ENCODE measurements around the gene ERC1.

Gene ERC1

DNA sequence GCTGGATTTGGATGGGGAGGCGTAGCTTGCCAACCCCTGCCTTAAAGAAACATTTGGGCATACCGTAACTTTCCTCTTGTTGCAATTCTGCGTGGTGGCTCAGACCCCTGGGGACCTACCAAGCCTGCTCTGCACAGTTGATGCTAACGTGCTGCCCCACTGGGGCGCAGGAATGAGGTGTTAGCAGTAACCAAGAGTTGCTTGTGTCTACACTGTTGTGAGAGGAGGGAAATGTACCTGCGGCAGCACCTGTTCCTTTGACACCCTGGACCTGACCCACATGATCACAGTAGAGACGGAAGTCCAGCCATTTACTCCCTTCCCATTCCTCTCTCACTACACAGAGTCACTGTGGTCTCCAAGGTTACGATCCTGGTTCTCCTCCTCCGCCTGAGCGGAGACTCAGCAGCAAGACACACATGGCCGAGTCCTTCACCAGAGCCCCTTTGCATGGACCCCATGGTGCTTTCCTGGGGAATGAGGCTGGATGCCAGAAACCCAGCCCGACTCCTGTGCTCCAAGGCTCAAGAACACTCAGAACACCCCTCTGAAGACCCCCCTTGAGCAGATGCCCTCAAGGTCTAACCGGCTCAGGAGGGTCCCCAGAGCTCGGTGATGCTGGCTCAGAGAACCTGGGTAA is 518.5 kb downstream of the ERC1 start:
- DNase-seq (ENCODE audit: low read depth, low spot score): no peak

DNA sequence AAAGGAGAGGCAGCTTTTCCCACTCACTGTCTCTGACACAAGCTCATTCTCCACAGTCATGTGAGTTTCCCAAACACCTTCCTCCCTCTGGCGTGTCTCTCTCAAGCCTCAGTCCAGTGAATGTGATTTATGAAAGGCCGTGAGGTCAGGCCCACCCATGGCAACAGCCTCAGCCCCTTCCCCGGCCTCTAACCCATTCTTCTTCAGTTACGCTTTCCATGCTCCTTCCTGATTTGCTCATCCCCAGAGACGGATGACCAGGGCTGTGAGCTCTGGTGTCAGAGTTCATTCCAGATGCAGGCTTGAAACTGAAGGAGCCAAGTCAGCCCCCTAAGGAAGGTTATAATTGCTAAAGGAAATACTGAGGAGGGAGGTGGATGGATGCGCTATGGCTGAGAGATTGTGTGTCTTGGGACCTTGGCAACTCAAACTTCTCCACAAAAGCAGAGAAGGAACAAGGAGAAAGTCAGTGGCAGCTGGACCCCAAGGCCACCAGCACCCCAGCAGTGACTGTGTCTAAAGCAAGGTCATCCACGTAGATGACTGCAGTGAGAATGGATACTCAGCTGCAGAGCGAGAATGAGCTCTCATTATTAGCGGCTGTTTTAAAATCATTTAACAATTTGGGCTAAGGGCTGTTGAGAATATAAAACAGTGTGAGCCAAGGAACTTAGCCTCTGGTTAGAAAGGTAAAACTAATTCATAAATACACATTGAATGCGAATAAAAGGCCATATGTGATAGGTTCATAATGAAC is 519.2 kb downstream of the ERC1 start:
- DNase-seq (ENCODE audit: low read depth, low spot score): no peak

DNA sequence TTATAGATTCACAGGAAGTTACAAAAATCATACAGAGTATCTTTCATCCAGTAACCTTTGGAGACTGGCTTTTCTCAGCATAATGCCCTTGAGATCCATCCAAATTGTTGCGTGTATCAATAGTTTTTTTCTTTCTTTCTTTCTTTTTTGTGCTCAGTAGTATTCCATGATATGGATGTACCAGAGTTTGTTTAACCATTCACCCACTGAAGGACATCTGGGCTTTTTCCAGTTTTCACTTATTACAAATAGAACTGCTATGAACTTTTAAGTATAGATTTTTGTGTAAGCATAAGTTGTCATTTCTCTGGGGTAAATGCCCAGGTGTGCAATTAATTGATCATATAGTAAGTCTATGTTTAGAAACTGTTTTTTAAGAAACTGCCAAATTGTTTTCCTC is 524.0 kb downstream of the ERC1 start:
- DNase-seq (ENCODE audit: low read depth, low spot score): no peak

DNA sequence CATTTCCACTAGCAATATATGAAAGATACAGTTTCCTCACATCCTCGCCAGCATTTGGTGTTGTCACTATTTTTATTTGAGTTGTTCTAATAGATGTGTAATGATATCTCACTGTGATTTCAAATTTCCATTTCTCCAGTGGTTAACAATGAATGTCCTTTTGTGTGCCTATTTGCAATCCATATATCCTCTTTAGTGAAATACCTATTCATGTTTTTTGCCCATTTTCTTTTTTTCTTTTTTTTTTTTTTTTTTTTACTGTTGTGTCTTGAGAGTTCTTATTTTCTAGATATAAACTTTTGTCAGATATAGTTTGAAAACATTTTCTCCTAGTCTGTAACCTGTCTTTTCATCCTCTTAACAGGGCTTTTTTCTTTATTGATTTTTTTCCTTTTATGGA is 524.4 kb downstream of the ERC1 start:
- DNase-seq (ENCODE audit: low read depth, low spot score): no peak

DNA sequence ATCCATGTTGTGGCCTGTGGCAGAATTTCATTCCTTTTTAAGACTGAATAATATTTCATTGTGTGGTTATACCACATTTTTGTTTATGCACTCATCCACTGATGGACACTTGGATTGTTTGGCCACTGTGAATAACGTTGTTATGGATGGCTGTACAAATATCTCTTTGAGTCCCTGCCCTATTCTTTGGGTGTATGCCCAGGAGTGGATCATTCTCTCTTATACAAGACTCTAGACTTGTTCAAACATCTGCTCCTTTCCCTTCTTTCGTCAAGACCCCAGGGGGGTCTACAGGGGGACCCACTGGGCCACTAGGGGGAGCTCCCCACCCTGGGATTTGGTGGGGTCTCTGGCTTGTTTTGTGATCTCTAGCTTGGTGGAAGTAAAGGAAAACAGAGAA is 526.0 kb downstream of the ERC1 start:
- DNase-seq (ENCODE audit: low read depth, low spot score): no peak

DNA sequence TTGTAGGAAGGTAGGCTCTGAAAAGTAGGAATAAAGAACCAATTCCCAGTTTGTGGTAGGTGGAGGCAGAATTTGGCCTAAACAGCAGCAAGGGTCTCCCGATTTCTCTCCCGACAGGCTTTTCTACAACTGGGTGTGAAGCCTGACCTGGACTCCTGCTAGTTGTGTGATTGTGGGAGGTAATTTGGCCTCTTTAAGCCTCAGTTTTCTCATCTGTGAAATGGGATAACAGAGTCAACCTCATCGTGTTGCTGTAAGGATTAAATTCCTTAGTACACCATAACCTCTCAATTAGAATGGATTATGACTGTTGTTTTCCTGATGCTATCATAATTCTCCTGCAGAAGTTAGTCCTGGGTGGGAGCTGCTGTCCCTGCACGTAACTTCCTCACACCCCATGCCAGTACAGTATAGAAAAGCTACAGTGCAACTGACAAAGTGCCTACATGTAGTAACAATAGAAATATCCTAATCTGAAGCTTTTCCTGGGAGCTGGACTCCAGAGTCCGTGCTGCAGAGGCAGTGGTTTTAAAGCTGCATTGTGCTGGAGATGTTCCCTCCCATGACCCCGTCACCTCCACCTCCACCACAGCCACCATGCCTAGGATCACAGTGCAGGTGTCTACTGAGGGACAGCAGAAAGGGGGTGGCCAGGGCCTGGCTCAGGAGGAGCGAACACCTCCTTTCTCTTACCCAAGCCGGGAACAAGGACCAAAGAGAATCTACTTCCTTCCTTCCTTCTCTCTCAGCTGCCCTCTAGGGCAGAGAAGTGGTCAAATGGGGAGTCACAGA is 526.9 kb downstream of the ERC1 start:
- no peak for DNase-seq (ENCODE audit: low read depth, low spot score)

DNA sequence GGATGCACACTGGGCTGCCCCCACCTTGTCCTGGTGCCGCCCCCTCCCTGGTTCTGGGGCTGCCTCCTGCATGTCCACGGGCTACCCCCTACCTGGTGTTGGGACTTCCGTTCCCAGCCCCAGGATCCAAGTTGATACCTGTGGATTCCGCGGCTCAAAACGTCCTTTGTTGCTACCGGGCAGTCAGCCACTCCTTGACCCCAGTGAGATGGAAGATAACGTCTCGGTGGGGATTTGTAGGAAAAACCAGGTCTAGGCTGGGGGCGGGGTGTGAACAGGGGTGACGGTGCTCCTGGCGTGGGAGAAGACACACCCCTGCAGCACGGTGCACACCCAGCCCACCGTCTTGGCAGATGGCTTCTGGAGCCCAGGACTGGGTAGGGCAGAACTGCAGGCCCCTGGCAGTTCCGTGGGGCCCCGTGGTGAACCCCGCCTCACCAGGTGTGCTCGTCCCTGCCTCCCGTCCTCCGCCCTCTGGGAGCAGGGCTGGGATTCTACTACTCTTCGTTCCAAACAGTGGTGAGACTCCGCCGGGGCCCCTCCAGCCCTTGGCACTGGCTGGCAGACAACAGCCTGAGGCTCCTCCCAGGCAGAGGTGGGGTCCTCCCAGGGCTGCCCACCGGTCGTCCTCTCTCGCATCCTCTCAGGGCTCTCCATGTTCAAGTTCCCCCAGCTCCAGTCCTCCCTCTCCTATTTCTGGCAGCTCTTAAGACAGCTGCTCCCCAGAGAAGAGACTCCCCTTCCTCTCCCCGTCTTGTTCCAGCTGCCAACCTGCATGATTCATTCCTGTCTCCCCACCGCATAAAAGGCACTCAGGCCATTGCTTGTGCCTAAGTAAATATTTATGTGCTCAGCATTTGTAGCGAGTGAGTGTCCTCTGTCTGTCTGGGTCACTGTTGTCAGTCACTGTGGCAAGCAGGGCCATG is 527.8 kb downstream of the ERC1 start:
- peak; percentile 74 for DNase-seq (ENCODE audit: low read depth, low spot score)

DNA sequence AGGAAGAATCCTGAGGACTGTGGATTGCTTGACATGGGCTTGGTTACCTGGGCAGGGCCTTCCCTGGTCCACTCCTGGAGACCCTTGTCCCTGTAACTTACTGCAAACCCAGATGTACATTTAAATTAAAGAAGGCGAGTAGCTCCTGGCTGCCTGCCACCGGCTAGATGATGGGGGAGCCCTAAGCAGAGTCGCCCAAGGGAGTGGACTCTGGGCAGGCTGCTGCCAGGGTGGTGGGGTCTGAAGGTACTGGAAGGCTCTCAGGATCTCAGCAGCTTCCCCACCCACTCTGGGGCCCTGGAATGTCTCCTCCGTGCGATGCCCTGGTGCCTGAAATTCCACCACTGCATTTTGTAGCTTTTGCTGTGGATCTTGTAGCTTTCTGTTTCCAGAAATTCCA is 528.6 kb downstream of the ERC1 start:
- DNase-seq (ENCODE audit: low read depth, low spot score): no peak

DNA sequence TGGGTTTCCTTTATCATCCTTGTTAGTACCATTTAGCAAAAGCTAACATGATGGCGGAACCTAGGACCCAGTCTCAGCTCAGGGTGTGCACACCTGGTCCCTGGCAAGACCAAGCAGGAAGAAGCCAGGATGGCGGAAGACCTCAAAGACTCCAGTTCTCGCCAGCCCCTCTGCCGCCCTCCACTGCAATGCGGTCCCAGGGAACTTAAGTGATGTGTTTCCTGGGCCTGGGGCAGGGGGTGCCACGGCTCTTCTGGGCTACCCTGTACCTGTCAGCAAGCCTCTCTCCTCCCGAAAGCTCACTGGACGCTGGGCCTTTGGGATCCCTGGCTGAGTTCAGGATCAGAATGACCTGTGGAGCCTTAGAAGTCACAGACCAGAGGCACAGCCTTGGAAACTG is 532.0 kb downstream of the ERC1 start:
- no peak for DNase-seq (ENCODE audit: low read depth, low spot score)

DNA sequence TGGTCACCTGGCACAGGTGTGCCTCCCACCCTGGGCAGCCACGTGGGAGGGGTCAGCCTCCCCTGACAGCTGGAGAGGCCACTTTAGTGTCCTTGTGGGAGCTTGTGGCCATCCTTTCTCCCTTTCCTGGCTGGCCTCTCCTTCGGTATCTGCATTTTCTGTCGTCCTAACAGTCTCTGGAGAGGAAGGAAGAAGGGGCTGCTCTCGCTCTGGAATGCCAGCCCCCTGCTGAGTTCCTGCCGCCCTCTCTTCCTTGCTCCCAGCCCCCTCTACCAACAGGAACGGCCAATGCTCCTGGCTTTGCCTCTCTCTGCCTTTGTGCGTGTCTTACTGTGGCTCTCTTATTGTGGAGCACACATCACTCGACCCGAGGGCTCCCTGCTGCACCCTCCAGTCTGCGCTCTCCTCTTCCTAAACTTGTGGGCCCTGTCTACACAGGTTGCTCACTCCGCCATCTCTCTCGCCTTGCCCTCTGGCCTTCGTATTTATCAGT is 532.6 kb downstream of the ERC1 start:
- no peak for DNase-seq (ENCODE audit: low read depth, low spot score)

DNA sequence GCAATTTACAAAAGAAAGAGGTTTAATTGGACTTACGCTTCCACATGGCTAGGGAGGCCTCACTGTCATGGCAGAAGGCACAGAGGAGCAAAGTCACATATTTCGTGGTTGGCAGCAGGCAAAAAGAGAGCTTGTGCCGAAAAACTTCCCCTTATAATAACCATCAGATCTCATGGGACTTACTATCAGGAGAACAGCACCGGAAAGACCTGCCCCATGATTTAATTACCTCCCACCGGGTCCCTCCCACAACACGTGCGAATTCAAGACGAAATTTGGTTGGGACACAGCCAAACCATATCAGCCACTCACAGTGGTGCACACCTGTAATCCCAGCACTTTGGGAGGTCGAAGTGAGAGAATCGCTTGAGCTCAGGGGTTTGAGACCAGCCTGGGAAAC is 534.8 kb downstream of the ERC1 start:
- no peak for DNase-seq (ENCODE audit: low read depth, low spot score)

DNA sequence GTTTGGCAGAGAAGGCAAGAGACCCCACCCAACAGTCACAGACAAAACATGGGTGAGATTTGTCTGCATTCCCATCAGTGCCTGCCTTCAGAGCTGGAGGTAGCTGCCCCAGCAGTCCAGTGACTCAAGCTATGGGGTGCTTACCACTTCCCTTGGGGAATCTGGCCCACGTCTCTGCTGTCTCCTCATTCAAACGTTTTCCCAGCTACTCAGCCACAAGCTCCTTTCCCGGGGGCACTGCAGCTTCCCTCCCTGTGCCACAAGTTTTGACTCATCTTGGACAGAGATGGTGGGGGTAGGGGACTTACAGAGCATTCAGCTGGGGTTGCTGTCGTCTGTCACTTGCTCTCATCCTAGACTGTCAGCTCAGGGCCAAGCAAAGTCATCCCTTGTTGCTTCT is 536.8 kb downstream of the ERC1 start:
- DNase-seq (ENCODE audit: low read depth, low spot score): no peak

DNA sequence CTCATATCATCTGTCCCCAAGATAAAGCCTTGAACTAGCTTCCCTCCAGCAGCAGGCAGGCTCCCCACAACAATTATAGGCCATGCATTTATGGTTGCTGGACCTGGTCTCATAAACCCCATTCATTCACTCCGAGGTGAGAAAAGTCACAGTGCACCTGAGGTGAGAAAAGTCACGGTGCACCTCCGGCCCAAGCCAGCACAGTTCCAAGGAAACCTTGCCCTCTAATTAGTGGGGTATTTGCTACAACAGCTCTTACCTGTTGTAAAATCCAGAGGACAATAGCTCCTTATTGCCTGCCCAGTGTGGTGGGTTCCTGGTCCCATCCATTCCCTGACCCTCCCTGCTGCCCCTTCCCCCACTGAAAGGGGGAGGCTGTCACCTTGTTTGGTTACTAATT is 537.8 kb downstream of the ERC1 start:
- no peak for DNase-seq (ENCODE audit: low read depth, low spot score)

DNA sequence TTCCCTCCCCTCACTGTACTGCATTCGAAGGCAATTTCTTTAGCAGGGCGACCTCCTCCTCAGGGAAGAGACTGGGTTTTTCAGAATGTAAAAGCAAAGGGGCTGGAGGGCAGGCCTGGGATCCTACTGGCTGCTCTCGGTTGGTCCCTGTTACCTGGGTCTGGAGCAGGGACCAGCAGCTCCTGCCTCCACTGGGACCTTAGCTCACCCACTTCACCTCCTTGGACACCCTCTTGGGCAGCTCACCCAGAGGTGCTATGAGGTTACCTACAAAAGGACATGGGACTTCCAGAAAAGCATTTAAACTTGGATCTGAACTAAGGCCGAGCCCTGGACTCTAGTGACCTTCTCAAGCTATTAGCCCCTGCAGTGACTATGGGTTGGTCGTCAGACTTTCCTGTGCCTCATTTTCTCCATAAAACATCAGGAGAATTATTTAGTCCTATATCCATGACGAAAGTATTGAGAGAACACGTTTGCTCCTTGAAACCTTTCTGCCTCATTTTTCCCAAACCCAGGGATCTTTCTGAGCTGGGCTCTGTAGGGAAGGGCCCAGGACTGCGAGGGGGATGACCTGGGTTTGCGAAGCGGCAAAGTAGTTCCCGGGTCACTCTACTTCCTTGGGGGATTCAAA is 538.3 kb downstream of the ERC1 start:
- no peak for DNase-seq (ENCODE audit: low read depth, low spot score)

DNA sequence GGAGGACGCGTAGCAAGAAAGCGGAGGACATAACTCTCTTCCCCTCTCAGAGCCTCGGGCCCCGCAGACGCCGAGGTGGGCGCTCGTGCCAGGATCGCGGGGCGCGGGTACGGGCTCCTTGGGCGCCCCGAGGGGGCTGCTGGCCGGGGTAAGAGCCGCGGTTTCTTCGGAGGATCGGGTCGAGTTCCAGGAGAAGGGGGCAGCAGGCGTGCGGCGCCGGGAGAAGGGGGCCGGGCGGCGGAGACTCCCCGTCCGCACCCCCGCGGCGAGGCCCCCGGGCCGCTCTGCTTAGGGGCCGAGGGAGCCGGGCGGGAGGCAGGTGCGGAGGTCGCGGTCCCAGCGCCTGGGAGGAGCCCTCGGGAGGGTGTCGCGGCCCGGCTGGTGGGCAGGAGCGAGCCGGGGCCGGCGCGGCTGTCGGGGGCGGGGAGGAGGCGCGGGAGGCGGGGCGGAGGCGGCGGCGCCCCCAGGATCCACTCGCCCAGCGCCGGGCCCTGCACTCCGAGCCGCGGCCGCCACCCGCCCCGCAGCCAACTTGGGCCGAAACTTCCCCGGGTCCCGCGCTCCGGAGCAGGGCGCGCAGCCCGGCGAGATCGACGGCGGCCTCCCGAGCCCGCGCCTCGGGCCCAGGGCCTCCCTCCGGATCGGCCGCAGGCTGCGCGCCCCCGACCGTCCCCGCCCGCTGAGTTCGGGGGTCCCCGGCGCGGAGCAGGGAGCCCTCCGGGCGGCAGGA is 539.0 kb downstream of the ERC1 start:
- DNase-seq (ENCODE audit: low read depth, low spot score): no peak

DNA sequence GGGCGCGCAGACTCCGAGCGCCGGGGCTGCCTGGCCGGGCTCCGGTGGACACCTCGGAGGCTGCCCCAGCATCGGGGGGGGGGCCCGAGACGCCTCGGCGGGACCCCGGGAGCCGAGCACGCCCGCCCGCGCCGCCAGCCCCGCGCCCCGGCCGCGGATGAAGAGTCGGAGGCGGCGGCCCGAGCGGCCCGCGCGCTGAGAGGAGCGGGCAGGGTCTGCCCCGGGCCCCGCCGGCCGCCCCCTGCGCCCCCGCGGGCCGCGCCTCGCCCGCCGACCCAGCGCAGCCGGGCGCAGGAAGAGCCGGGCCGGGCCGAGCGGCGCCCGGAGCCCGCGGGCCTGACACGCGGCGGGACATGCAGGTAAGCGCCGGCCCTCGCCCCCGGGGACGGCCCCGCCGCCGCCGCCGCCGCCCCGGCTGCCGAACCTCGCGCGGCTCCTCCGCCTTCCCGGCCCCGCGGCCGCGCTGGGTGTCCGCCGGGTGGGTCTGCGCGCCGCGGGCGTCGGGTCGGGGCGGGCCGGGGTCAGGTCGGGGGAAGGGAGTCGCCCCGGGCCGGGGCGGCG is 539.6 kb downstream of the ERC1 start:
- DNase-seq (ENCODE audit: low read depth, low spot score): no peak

DNA sequence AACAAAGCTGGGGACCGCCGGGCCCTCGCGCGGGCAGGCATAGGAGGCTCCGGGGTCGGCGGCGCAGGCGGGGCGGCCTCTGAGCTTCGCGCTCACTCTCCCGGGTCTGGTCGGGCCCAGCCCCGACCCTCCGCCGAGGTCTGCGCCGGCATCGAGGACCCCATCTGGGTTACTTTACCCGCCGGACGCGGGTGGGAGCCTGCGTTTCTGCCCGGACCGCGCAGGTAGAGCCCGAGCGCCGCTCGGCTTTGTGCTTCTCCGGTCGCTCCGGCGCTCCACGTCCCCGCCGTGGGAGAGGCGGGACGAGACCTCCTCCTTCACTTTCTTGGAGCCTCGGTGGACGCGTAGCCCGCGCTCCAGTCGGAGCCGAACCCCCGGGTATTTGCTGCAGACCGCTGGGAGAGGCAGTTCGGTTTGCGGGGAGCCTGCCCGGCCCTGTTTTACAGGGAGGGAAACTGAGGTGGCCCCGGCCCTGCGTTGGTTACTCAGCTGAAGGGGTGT is 540.2 kb downstream of the ERC1 start:
- no peak for DNase-seq (ENCODE audit: low read depth, low spot score)

DNA sequence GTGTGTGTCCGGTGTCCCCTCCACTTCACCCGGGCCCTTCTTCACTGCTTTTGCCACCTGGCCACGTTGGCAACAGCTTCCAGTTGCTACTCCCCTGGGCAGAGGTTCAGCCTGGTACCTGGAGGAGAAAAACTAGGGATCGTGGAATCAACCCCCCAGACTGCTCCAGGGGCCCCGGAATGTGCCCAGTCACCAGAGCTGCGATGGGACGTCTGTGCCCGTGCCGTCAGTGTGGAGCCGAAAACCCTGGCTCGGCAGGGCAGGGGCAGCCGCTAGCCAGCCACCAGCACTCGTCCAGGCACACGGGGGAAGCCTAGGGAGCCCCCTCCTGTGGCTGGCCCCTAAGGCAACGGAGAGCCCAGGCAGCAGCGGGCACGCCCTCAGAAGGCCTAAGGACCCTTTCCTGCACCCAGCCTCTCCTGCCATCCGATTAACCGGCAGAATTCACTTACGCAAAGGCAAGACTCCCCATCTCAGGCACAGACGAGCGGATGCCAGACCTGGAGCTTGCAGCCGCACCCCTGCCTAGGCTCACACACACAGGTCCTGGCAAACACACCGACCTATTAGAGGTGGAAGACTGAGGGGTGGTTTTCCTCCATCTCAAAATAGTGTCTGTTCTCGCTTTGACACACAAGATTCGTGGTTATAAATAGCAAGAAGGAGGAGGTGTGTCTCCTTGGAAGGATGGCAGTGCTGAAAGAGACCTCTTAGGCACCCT is 540.8 kb downstream of the ERC1 start:
- DNase-seq (ENCODE audit: low read depth, low spot score): no peak
